K562 (cell line): ENCODE measurements around the gene SETD3. TPM values are rescaled to one million over a fixed set of nuclear protein-coding genes. Genes with fewer than 3 reads are reported as not detected.

ENCODE experiments used
- ATAC-seq: fragments of 200-7000 bp; cut with Tn5 transposase; 3 replicates; pipeline ENCODE4 v1.9.1; 2020; ENCODE audit warnings: moderate library complexity
- BruUV-seq: library from RNA; stranded (reverse); fragments of 400-500 nt; replicated peaks from 2 replicates; lab custom pipeline; 2021; lab: Mats Ljungman, UMichigan
- CTCF ChIA-PET: fragments of 300-600 bp; formaldehyde crosslinking; extraction: SDS; loops from one replicate; lab custom pipeline; 2021; ENCODE audit warnings: low intra/inter-chr PET ratio; lab: Yijun Ruan, JAX
- POLR2A ChIA-PET: fragments of 300-600, 350-650 bp; sonication (Branson Sonifier 250); formaldehyde crosslinking; extraction: SDS; loops from one replicate; lab custom pipeline; 2021; ENCODE audit warnings: antibody characterized with exemption, inconsistent platforms; lab: Yijun Ruan, JAX
- DNase-seq, 4 experiments: peaks; one replicate each; pipeline versions ENCODE4 v3.0.0 to v3.0.0-alpha.2; 2011 to 2018; ENCODE audit warnings: low spot score in 3 of 4, mixed read lengths in 3 of 4; ENCODE audit errors: extremely low read depth in 1 of 4
- FAIRE-seq: peaks from 2 replicates; lab custom pipeline; 2011; peaks lifted over from hg19 to GRCh38; lab: Jason Lieb, UNC
- H2AFZ ChIP-seq: 2 replicates; pipeline ENCODE4 v1.6.0; 2011; ENCODE audit warnings: low read depth, low read length, control low read depth, inconsistent platforms
- H3K27ac ChIP-seq: fragments of 200-600 bp; 3 replicates; pipeline ENCODE4 v1.8.0; 2011; ENCODE audit warnings: low read depth, mild to moderate bottlenecking, control low read depth, inconsistent platforms, low read length, moderate library complexity, mixed read lengths; ENCODE audit errors: extremely low read depth
- H3K27me3 ChIP-seq, 2 experiments: fragments of 300-600 bp in 1 of 2; 2 replicates in 1 of 2; 3 replicates in 1 of 2; pipeline versions ENCODE4 v1.6.0 to v1.8.0; 2011; ENCODE audit warnings: inconsistent platforms in 2 of 2, low read length in 2 of 2, mild to moderate bottlenecking in 1 of 2, mixed read lengths in 1 of 2, moderate library complexity in 1 of 2; ENCODE audit not compliant: control insufficient read depth in 2 of 2, insufficient read depth in 2 of 2
- H3K36me3 ChIP-seq: fragments of 300-600 bp; 3 replicates; pipeline ENCODE4 v1.8.0; 2011; ENCODE audit warnings: mild to moderate bottlenecking, low read length, inconsistent platforms; ENCODE audit not compliant: control insufficient read depth, insufficient read depth
- H3K4me1 ChIP-seq, 2 experiments: fragments of 200-600 bp in 1 of 2; replicated peaks in 1 of 2; 2 replicates in 1 of 2; 3 replicates in 1 of 2; pipeline versions ENCODE4 v1.5.1 to v1.8.0; 2011; ENCODE audit warnings: inconsistent platforms in 2 of 2, low read length in 2 of 2, mild to moderate bottlenecking in 1 of 2, mixed read lengths in 1 of 2, moderate library complexity in 1 of 2; ENCODE audit not compliant: control insufficient read depth in 2 of 2, insufficient read depth in 2 of 2
- H3K4me2 ChIP-seq: 2 replicates; pipeline ENCODE4 v1.6.1; 2011; ENCODE audit warnings: low read length, control low read depth, inconsistent platforms, mixed read lengths; ENCODE audit not compliant: insufficient read depth
- H3K4me3 ChIP-seq: fragments of 200-600 bp; sonication (generic), shearing (Covaris generic); 2 replicates; pipeline ENCODE4 v1.5.1; 2016; ENCODE audit warnings: control low read depth, inconsistent platforms
- H3K79me2 ChIP-seq: fragments of 200-600 bp; 3 replicates; pipeline ENCODE4 v1.8.0; 2011; ENCODE audit warnings: low read length, inconsistent platforms; ENCODE audit not compliant: control insufficient read depth, insufficient read depth
- H3K9ac ChIP-seq, 2 experiments: 2 replicates each; pipeline versions ENCODE4 v1.6.0 to v1.6.1; 2011; ENCODE audit warnings: low read depth in 2 of 2, low read length in 2 of 2, control low read depth in 1 of 2, inconsistent platforms in 1 of 2, mild to moderate bottlenecking in 1 of 2, mixed read lengths in 1 of 2; ENCODE audit not compliant: insufficient read depth in 1 of 2
- H3K9me1 ChIP-seq: one replicate; pipeline ENCODE4 v1.6.0; 2011; ENCODE audit warnings: inconsistent platforms, mild to moderate bottlenecking, low read length, moderate library complexity; ENCODE audit not compliant: control insufficient read depth, insufficient read depth
- H3K9me3 ChIP-seq: replicated peaks from 2 replicates; pipeline ENCODE4 v1.5.1; 2011; ENCODE audit warnings: low read depth, low read length, inconsistent platforms; ENCODE audit not compliant: control insufficient read depth, insufficient read depth
- H4K20me1 ChIP-seq: replicated peaks from 2 replicates; pipeline ENCODE4 v1.6.1; 2011; ENCODE audit warnings: low read length, inconsistent platforms, mixed read lengths; ENCODE audit not compliant: control insufficient read depth, insufficient read depth
- EP400 ChIP-seq: fragments of 450-650 bp; IDR thresholded peaks from 2 replicates; pipeline ENCODE4 v1.6.1; 2017; ENCODE audit warnings: antibody characterized with exemption, mild to moderate bottlenecking, moderate library complexity
- GABPA ChIP-seq: fragments of 200-800 bp; sonication (Bioruptor generic); conservative IDR thresholded peaks from 2 replicates; pipeline ENCODE4 v1.6.1; 2016; ENCODE audit warnings: low read depth, missing genetic modification characterization, missing compliant biosample characterization
- HNRNPH1 ChIP-seq: fragments of 200-400 bp; formaldehyde crosslinking; optimal IDR thresholded peaks from 2 replicates; pipeline ENCODE3; 2017; ENCODE audit warnings: low read depth, mild to moderate bottlenecking, low read length, moderate library complexity
- MED1 ChIP-seq: sonication (generic); formaldehyde crosslinking; IDR thresholded peaks from 2 replicates; pipeline ENCODE4 v1.8.1; 2023; ENCODE audit warnings: missing genetic modification reagents, borderline replicate concordance
- NFYB ChIP-seq: IDR thresholded peaks from 2 replicates; pipeline ENCODE4 v1.6.1; 2011; ENCODE audit warnings: mild to moderate bottlenecking, moderate library complexity; ENCODE audit not compliant: insufficient read length; ENCODE audit errors: extremely low read depth
- SNIP1 ChIP-seq: fragments of 450-650 bp; IDR thresholded peaks from 2 replicates; pipeline ENCODE4 v1.7.1; 2017; ENCODE audit warnings: low read depth, mild to moderate bottlenecking
- SREBF1 ChIP-seq: fragments of 150-350 bp; IDR thresholded peaks from 2 replicates; pipeline ENCODE4 v1.6.1; 2014; ENCODE audit warnings: antibody characterized with exemption, low read depth, low read length, borderline replicate concordance
- TRIM28 ChIP-seq: fragments of 450-650 bp; IDR thresholded peaks from 2 replicates; pipeline ENCODE4 v1.6.1; 2017
- ZNF212 ChIP-seq: fragments of 450-650 bp; formaldehyde crosslinking; IDR thresholded peaks from 2 replicates; pipeline ENCODE4 v1.4.0; 2020; ENCODE audit warnings: mild to moderate bottlenecking
- ZNF253 ChIP-seq: fragments of 250-450 bp; sonication (Bioruptor Pico); conservative IDR thresholded peaks from 2 replicates; pipeline ENCODE4 v1.6.1; 2021; ENCODE audit warnings: mild to moderate bottlenecking
- ZNF282 ChIP-seq: sonication (generic); formaldehyde crosslinking; IDR thresholded peaks from 2 replicates; pipeline ENCODE4 v1.8.1; 2023; ENCODE audit warnings: missing genetic modification reagents
- ZNF695 ChIP-seq: fragments of 450-650 bp; formaldehyde crosslinking; IDR thresholded peaks from 2 replicates; pipeline ENCODE4 v1.4.0; 2020; ENCODE audit warnings: mild to moderate bottlenecking, moderate library complexity
- WGBS: fragments of 100-300 bp; shearing (Covaris generic); methylation state at CpG from one replicate; pipeline ENCODE4 v1.1.6; 2016; ENCODE audit warnings: low coverage, mixed read lengths; ENCODE audit not compliant: insufficient coverage; ENCODE audit errors: missing lambda C conversion rate; 5-methylcytosine and 5-hydroxymethylcytosine counted together
- in situ Hi-C: fragments of 300-500 bp; cut with MboI; formaldehyde crosslinking; loops from 4 replicates; pipeline ENCODE4 v1.15.0; 2018; ENCODE audit warnings: inconsistent platforms, mixed read lengths
- intact Hi-C: fragments of 100-400 bp; cut with micrococcal nuclease; formaldehyde crosslinking; loops from 2 replicates; pipeline ENCODE4 v1.14.2; 2022
- polyA plus RNA-seq, 8 experiments: library from polyadenylated mRNA; depleted of rRNA in 4 of 8; stranded (reverse) in 5 of 8; unstranded in 3 of 8; fragments of >200 nt; fragmentation: Nextera tagmentation in 2 of 8; fragmentation: Illumina TruSeq in 1 of 8; extraction: Ambion mirVana in 2 of 8; extraction: Trizol in 1 of 8; gene quantifications; 2 replicates each; pipeline versions ENCODE4 v1.2.1 to v1.2.3, GENCODE V29; 2011 to 2014; ENCODE audit warnings: inconsistent platforms in 1 of 8, missing spikeins in 1 of 8
- total RNA-seq, 7 experiments: library from RNA; depleted of rRNA in 6 of 7; stranded (reverse); fragments of >200 nt in 6 of 7; fragmentation: Illumina TruSeq in 2 of 7; extraction: Trizol in 2 of 7; gene quantifications; 2 replicates each; pipeline versions ENCODE4 v1.2.1 to v1.2.3, GENCODE V29; 2011 to 2021; ENCODE audit warnings: low replicate concordance in 1 of 7
- TF ChIP-seq, protein P1 (sequence below): IDR thresholded peaks from 2 replicates; pipeline ENCODE4 v1.6.1; 2016; ENCODE audit warnings: missing genetic modification characterization, missing compliant biosample characterization
- TF ChIP-seq, protein P2 (sequence below): fragments of 250-450 bp; sonication (Bioruptor Pico); IDR thresholded peaks from 2 replicates; pipeline ENCODE4 v1.8.0; 2021; ENCODE audit warnings: mild to moderate bottlenecking, moderate library complexity
- TF ChIP-seq, protein P3 (sequence below): fragments of 250-450 bp; sonication (Bioruptor Pico); IDR thresholded peaks from 2 replicates; pipeline ENCODE4 v1.8.0; 2021; ENCODE audit warnings: moderate library complexity, mild to moderate bottlenecking, inconsistent platforms
- TF ChIP-seq, protein P4 (sequence below): fragments of 250-450 bp; sonication (Bioruptor Pico); IDR thresholded peaks from 2 replicates; pipeline ENCODE4 v1.5.1; 2021; ENCODE audit warnings: mild to moderate bottlenecking

The SETD3 gene
- total and polyA plus RNA-seq, 9 of the 15 experiments (the other 6 are each of a cell fraction or from before 2014, with no cell fraction given), result 8.5 to 35.9 (median 26.5) TPM

DNA sequence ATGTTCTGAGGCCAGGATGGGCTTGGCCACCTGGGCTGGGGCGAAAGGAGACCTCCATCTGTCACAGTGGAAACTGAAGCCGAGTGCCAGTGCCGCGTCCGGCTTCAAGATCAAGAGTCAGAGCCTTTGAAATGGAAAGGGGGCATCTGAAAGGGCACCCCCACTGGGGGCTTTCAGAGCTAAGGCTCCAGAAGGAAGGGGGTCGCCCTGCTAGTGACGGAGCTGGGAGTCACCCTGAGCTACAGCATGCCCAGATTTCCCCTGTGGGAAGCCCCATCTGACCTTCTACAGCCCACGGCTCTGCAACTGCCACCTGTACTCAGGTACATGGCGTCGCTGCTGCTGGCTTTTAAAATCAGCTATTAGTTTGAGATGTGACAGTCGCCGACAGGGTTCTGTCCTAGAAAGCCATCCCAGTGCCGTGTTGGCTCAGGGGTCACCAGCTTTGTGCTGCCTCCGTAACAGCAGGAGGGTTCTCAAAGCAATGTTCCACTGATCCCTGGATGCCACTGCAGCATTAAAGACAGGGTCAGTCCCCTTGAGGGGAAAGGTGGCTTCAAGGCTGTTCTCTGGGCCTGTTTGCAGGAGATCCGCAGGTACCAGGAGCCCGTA, 32.0 kb upstream of the SETD3 start:
- 0 out of 2 replicates have a peak, but pooled peaks cover 7% of the 10 kb centered on the region for H4K20me1 ChIP-seq
- DNase-seq (no peak), FAIRE-seq (no peak), ATAC-seq (no peak)
- no TSS peak for BruUV-seq
- TF ChIP-seq, protein P1, sequence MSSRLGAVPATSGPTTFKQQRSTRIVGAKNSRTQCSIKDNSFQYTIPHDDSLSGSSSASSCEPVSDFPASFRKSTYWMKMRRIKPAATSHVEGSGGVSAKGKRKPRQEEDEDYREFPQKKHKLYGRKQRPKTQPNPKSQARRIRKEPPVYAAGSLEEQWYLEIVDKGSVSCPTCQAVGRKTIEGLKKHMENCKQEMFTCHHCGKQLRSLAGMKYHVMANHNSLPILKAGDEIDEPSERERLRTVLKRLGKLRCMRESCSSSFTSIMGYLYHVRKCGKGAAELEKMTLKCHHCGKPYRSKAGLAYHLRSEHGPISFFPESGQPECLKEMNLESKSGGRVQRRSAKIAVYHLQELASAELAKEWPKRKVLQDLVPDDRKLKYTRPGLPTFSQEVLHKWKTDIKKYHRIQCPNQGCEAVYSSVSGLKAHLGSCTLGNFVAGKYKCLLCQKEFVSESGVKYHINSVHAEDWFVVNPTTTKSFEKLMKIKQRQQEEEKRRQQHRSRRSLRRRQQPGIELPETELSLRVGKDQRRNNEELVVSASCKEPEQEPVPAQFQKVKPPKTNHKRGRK, result no peak
- TF ChIP-seq ZNF695, result no peak
- no peak for TF ChIP-seq GABPA (tag)
- TF ChIP-seq ZNF282 (CRISPR knock-in tag), result no peak
- TF ChIP-seq TRIM28, result no peak
- no peak for TF ChIP-seq MED1 (CRISPR knock-in tag)
- TF ChIP-seq, protein P2, sequence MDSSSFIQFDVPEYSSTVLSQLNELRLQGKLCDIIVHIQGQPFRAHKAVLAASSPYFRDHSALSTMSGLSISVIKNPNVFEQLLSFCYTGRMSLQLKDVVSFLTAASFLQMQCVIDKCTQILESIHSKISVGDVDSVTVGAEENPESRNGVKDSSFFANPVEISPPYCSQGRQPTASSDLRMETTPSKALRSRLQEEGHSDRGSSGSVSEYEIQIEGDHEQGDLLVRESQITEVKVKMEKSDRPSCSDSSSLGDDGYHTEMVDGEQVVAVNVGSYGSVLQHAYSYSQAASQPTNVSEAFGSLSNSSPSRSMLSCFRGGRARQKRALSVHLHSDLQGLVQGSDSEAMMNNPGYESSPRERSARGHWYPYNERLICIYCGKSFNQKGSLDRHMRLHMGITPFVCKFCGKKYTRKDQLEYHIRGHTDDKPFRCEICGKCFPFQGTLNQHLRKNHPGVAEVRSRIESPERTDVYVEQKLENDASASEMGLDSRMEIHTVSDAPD (CRISPR knock-in tag), result no peak
- no peak for TF ChIP-seq EP400
- no peak for TF ChIP-seq ZNF212
- TF ChIP-seq, protein P3, sequence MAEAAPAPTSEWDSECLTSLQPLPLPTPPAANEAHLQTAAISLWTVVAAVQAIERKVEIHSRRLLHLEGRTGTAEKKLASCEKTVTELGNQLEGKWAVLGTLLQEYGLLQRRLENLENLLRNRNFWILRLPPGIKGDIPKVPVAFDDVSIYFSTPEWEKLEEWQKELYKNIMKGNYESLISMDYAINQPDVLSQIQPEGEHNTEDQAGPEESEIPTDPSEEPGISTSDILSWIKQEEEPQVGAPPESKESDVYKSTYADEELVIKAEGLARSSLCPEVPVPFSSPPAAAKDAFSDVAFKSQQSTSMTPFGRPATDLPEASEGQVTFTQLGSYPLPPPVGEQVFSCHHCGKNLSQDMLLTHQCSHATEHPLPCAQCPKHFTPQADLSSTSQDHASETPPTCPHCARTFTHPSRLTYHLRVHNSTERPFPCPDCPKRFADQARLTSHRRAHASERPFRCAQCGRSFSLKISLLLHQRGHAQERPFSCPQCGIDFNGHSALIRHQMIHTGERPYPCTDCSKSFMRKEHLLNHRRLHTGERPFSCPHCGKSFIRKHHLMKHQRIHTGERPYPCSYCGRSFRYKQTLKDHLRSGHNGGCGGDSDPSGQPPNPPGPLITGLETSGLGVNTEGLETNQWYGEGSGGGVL (CRISPR knock-in tag), result no peak
- no peak for TF ChIP-seq NFYB
- TF ChIP-seq SREBF1, result no peak
- no peak for TF ChIP-seq ZNF253
- TF ChIP-seq SNIP1, result no peak
- TF ChIP-seq, protein P4, sequence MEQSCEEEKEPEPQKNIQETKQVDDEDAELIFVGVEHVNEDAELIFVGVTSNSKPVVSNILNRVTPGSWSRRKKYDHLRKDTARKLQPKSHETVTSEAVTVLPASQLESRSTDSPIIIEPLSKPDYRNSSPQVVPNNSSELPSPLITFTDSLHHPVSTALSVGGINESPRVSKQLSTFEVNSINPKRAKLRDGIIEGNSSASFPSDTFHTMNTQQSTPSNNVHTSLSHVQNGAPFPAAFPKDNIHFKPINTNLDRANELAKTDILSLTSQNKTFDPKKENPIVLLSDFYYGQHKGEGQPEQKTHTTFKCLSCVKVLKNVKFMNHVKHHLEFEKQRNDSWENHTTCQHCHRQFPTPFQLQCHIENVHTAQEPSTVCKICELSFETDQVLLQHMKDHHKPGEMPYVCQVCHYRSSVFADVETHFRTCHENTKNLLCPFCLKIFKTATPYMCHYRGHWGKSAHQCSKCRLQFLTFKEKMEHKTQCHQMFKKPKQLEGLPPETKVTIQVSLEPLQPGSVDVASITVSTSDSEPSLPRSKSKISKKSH (CRISPR knock-in tag), result no peak
- no peak for TF ChIP-seq HNRNPH1
- POLR2A ChIA-PET, result interaction anchor here (0.5 to 1.2 kb wide), 3 partner anchors 9 to 171 kb away, joined by 3 read pairs; partner anchors contain the start of gene CYP46A1
- peaks cover 39% of the 10 kb centered on the region; the same call in 2 of the 3 replicates for H3K36me3 ChIP-seq
- H3K9me3 ChIP-seq, result no peaks in the 10 kb centered on the region
- peaks cover 0 to 11% of the 10 kb centered on the region in 2 experiments; a peak in 2 of 5 replicates for H3K4me1 ChIP-seq
- H3K4me3 ChIP-seq, result no peak overlapping the region
- no peaks in the 10 kb centered on the region for H3K27me3 ChIP-seq
- no peak overlapping the region for H3K27ac ChIP-seq
- intact Hi-C loops (no loop called here), in situ Hi-C loops (no loop called here)
- H3K4me2 ChIP-seq, result no peak overlapping the region
- CTCF ChIA-PET, result no interaction called here
- no peaks in the 10 kb centered on the region for H3K9me1 ChIP-seq
- H3K9ac ChIP-seq, result no peak overlapping the region
- 92% methylated on average over 10 of the region's 16 CpGs for WGBS
- H2AFZ ChIP-seq, result no peak overlapping the region
- no peaks in the 10 kb centered on the region for H3K79me2 ChIP-seq
